Epidermal melanocyte (primary cell): ENCODE results near the gene GNPTAB.
"Not testable (repeated sequence)": the region's sequence is repeated elsewhere in the genome, so short reads cannot be mapped to it uniquely, and the experiment has no call there.

ENCODE experiments used
- DNase-seq: peaks from one replicate; pipeline ENCODE4 v3.0.0; 2011; ENCODE audit warnings: low spot score; ENCODE audit not compliant: insufficient read length

Gene GNPTAB

DNA sequence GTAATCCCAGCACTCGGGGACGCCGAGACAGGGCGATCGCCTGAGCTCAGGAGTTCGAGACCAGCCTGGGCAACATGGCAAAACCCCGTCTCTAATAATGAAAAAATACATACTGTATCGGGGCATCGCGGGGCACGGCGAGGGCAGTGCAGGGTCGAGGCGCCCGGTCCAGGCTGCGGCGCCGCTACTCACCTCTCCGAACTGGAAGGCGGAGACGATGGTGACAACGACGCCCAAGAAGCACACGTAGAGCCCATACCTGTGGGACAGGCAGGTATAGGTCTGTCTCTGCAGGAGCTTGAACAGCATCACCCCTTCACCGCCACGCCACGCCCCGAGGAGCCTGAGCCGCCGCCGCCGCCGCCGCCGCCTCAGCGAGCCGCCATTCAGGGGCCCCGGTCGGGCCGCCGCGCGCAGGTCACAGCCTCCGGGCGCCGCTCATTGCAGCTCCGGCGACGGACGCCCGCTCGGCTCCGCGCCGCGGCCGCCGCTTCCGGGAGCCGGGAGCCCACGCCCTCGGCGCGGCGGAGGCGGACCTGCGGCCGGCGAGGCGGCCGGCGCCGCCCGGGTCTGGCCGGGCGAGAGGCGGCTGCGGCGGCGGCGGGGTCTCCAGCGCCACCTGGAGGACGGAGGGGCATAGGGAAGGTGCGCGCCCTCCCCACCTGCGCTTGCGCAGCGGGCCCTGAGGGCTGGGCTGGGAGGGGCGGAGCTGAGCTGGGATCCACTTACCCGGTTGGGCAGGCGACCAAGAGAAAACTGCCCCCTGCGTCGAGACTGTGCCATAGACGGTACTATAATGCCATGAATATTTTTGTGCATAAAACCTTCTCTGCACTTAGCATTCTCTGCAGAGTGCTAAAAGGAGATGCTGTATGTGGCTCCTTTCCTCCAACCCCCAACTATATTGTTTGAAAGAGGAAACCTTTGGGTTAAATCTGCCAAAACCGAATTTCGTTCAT, at the start of gene GNPTAB:
GNPTAB (minus strand) TSS at position 593 of the 959 bp plus-strand sequence; CDS start at position 309, 284 bp downstream.
- peak; percentile 91 for DNase-seq

DNA sequence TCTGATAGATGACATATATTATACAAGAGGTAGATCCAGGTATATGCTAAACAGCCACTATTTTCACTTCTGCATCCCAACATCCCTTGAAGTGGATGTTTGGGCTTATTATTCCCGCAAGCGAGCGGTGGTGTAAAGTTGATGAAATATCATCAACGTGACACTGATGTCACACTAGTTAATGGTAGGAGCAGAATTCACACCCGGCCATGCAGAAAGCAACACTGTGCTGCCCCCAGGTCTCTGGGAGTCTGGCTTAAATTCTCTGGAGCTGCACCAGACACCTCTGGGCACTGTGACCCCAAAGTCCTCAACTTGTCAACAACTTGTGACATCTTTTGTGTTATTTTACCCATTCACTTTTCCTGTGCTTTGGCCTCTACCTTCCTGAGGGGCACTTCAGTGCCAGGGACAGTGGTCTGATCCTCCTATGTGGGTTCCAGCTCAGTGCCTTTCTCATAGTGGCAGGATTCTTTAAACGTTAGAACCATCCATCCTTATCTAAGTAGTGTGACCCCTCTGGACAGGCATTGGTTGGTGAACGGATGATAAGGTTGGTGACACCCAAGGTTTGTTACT, 47.6 kb upstream of the GNPTAB start:
- DNase-seq, result no peak

DNA sequence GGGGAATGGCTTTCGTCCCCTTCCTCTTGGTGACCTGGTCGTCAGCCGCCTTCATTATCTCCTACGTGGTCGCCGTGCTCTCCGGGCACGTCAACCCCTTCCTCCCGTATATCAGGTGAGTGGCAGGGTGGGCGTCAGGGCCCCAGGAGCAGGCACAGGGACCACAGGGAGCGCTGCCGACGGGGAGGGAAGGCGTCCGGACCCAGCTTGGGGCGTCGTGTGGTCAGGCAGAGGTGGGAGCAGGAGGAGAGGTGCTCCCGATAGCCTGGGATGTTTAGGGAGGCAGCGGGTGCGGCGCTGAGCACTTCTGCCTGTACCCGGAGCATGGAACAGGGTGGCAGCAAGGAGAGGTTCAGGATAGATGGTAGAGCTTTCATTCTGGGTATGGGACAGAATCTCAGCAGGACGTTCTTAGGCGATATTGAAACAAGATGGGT, 47.1 kb upstream of the GNPTAB start:
- DNase-seq, result no peak

DNA sequence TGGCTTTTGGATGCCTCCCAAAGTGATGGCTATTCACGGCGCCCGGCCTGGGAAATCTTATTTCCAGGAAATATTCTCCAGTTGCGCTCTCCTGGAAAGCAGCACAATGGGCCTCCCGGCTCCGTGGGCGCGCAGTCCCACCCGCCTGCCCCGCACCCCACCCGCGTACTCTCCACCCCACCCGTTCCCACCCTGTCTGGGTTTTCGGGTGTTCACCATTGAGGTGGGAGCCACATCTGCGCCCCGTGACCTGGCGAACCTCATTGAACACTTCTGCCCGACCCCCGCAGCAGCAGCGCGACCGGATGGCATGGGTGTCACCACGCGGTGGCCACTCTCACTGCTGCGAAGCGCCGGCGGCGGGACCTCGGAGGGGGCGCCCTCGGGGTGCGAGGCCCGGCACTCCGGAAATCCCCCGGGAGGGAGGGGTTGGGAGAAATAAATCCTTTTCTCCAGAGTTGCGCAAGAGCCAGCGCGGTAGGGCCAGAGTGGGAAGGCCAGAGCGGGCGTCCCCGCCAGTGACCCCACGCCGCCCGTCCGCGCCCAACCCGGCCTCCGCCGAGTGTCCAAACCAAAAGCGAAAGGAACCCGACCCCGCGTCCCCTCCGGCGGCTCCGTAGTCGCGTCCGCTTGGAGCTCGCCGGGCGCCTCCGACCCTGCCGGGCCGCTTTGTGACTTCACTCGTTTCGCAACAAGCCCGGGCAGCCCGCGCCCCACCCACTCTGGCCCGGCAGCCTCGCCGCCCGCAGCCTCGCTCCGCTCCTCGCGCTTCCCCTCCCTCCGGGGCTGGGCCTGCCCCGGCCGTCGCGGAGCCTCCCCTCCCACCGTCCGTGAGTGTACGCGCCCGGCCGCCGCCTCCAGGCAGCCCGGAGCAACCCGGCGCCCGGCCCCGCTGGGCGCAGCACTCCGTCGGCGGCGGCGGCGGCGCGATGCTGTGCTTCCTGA, 46.4 kb upstream of the GNPTAB start, which contains the start of gene DRAM1:
DRAM1 (plus strand) TSS at position 720 of the 945 bp plus-strand sequence; CDS start at position 930, 210 bp downstream.
- peak; percentile 70 for DNase-seq

DNA sequence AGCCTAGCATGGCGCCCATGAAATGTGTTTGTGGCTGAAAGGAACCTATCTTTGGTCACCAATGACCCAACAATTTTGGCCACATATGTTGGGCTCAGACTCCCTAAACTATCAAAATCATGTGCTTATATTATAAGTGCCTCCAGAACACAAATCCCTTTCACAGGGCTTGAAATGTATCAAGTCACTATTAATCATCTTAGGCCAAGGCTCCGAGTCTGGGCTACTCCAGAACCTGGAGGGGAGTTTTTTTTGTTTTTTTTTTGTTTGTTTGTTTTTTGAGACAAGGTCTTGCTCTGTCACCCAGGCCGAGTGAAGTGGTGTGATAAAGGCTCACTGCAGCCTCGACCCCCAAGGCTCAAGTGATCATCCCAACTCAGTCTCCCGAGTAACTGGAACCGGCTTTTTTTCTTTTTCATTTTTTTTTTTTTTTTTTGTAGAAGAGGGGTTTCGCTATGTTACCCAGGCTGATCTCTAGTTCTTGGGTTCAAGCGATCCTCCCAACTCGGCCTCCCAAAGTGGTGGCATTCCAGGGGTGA, 45.6 kb upstream of the GNPTAB start:
- no peak for DNase-seq

DNA sequence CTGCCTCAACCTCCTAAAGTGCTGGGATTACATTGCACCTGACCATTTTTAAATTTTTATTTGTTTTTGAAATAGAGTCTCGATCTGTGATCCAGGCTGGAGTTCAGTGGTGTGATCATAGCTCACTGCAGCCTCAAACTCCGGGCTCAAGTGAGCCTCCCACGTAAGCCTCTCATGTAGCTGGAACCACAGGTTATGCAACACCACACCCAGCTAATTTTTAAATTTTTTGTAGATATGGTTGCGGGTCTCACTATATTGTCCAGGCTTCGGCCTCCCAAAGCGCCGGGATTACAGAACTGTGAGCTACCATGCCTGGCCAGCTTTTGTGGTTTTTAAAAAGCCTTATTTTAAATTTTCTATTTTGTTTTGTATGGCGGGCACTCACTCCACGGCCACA, 44.4 kb upstream of the GNPTAB start:
- no peak for DNase-seq

DNA sequence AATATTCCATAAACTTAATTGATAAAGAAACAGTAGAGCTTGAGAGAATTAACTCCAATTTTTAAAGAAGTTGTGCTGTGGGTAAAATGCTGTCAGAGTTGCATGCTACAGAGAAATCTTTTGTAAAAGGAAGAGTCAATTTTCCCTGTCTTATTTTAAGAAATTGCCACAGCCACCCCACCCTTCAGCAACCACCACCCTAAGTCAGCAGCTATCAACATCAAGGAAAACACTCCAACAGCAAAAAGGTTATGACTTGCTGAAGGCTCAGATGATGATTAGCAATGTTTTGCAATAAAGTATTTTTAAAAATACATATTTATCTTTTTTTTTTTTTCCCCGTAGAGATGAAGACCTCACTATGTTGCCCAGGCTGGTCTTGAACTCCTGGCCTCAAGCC, 40.2 kb upstream of the GNPTAB start:
- no peak for DNase-seq

DNA sequence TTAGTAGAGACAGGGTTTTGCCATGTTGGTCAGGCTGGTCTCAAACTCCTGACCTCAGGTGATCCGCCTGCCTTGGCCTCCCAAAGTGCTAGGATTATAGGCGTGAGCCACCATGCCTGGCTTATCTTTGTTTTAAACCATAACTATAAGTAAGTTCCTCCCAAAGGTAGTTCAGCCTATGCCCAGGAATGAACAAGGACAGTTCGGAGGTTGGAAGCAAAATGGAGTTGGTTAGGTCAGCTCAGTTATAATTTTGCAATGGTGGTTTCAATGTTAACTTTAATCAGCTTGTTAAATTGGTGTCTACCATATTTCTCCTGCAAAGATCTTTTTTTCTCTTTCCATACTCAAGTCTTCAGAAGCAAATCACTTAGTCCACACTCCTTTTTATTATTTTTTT, 36.9 kb upstream of the GNPTAB start:
- DNase-seq, result not testable (repeated sequence)

DNA sequence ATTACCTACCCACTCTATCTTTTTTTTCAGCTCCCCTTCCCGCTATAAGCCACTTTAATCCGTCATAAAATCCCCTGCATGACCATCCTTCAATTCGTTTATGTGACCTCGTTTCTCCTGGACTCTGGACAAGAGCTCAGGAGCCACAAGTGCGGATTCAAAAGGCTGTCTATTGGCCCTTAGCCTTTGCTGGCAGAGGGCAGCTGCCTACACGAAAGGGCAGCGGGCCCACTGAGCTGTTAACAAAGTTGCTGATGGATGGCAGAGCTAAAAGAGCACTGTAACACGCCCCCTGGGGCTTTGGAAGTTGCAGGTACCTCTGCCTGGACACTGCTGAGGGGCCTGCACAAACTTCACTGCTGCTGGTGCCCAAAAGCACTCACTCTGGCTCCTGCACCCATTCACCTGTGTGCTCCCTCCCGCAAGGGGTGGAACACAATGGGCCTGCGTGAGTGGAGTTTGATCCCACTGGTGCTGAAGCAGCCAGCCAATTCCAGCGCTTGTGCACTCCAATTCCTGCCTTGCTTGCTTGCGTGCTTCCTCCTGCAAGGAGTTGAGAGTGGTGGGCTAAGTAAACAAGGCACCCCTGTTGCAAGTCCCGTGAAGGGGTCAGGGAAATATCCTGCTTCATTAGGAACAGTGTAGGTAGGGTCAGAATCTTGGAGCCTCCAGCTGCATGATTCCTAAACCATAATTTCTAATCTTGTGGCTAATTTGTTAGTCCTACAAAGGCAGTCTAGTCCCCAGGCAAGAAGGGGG, 36.0 kb upstream of the GNPTAB start:
- no peak for DNase-seq

DNA sequence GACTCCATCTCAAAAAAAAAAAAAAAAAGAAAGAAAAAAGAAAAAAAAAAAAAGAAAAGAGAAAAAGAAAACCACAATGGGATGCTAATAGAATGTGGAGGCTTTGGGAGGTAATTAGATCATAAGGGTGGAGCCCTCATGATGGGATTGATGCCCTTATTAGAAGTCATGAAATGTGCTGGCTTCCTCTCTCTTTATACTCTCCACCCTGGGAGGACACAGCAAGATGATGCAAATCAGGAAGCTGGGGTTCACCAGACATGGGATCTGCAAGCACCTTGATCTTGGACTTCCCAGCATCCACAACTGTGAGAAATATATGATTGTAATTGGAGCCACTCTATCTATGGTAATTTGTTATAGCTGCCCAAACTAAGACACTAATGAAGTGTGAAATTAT, 33.2 kb upstream of the GNPTAB start:
- DNase-seq, result no peak

DNA sequence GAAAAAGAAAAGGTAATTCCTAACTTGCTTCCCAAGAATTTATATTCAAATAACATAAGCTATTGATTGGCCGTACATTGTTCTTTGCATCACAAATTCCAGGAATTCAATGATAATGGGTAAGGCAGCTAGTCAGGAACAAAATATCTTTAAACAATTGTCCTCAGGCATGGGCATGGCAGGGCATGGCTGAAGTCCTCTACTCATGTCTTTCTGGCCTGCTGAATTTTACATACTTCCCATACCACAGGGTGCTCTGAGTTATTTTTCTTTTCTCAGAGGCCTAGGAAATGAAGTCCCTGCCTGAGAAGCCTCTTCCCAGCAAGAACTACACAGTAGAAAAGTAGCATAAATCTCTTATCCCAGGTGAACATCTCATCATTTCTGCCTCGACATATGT, 31.5 kb upstream of the GNPTAB start:
- DNase-seq, result no peak

DNA sequence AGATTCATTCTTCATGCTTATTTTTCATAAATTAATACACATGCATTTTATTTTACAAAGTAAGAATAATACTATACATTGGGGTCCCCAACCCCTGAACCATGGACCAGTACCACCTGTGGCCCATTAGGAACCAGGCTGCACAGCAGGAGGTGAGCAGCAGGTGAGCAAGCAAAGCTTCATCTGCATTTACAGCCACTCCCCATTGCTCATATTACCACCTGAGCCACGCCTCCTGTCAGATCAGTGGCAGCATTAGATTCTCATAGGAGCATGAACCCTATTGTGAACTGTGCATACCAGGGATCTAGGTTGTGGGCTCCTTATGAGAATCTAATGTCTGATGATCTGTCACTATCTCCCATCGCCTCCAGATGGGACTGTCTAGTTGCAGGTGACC, 30.9 kb upstream of the GNPTAB start:
- not testable (repeated sequence) for DNase-seq

DNA sequence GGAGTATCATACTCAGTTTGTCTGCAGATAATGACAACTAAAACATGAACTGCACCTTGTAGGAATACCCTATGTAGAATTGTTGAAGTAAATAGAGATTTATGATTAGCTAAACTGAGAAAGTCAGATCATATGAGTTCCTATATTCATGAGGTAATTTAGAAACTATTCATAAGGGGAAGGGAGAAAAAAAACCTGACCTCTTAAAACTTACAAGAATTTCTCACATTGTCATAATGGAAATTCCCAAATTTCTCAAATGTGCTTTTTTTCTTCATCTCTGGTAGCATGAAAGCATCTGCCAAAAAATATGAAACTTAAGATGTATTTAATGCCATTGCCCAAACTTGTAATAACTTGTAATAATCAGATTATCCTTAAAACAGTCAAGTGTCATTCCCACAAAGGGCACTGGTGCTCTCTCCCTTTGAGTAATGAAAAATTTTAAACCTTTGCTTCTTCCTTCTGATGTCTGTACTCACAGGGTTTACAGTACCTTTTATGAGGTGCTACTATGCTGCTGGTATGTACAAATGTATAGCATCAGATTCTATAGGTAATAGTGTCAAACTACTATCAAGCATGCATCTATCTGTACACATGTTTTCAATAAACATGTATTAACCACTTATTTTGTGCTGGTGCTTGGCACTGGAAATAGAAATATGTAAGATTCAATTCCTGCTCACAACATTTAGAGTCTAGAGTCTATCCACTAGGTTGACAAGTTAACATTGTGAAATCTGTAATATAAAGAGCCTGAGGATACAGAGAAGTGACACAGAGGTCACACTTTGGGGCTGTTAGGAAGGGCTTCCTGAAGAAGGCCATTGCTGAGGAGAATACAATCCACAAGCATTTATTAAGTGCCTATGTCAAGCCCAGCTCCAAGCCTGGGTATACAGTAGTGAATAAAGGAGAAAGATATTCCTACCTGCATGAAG, 29.2 kb upstream of the GNPTAB start:
- DNase-seq, result no peak

DNA sequence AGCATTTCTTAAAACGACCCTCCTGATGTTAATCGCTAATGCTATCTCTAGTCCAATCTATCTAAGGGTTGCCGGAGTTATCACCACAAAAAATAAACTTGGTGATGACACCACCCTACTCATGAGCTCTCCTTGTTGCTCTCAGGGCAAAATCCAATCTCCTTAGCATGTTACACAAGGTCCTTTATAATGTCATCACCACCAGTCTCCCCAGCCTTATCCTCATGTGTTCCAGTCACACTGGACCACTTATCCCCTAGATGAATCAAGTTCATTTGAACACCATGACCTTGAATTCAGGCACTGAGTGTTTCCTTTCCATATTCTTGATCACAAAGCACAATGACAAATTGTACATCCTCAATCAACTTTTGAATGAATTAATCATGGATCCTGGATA, 27.6 kb upstream of the GNPTAB start:
- DNase-seq, result no peak

DNA sequence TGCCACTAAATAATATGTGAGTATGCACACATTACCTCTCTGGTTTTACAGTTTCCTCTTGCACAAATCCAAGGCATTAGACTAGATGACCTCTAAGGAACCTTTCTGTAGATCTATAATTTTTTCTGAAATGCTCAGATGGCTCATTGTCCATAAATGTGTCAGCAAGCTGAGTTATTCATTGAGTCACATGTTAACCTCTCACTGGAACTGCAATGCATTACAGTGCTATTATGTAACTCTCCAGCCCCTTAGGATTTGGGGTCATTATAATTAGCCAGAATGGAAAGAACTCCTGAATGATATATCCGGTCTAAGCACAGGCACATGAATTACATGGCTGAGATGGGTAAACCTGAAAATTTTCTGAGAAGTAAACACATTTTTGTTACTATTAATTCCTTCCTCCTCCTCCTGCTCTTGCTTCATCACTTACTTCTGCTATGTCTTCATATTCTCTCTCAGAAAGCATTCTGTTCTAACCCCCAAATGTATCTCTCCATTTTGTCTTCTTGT, 26.3 kb upstream of the GNPTAB start:
- peak; percentile 25 for DNase-seq

DNA sequence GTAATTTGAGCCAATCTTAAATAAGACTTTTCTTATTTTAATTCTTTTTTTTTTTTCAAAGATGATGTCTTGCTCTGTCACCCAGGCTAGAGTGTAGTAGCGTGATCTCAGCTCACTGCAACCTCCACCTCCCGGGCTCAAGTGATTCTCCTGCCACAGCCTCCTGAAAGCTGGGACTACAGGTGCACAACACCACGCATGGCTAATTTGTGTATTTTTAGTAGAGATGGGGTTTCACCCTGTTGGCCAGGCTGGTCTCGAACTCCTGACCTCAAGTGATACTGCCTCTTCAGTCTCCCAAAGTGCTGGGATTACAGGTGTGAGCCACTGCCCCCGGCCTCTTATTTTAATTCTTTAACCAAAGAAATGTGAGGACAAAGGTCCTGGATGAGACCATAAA, 25.9 kb upstream of the GNPTAB start:
- DNase-seq, result not testable (repeated sequence)

DNA sequence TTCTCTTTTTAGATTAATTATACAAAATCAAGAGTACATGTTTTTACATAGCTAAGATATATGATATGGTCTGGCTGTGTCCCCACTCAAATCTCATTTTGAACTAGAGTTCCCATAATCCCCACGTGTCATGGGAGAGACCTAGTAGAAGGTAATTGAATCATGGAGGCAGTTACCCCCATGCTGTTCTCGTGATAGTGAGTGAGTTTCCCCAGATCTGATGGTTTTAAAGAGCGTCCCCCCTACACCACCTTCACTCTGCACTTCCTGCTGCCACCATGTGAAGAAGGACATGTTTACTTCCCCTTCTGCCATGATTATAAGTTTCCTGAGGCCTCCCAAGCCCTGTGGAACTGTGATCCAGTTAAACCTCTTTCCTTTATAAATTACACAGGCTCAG, 25.2 kb upstream of the GNPTAB start:
- DNase-seq, result no peak

DNA sequence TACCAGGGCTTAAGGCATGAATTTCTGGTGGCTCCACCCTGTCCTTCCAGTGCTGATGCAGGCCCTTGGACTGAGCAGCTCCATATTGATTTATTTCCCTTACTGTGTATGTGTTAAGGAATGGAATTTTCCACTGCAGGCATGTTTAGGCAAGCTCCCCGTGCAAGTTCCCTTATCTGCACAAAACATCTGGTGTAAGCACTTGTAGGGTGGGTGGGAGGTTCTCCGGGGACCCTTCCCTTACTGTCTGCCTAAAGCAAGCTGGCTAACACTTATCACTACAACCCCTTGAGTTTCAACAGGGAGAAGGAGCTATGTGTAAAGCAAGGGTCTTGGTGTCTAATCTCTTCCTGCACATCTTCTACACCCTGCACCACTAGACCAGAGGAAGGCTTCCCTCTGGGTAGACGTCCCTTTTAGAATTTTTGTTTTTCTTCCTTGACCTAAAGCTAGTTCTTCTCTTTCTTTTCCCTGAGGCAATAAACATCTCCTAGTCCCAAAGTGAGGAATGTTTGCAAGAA, 24.7 kb upstream of the GNPTAB start:
- no peak for DNase-seq

DNA sequence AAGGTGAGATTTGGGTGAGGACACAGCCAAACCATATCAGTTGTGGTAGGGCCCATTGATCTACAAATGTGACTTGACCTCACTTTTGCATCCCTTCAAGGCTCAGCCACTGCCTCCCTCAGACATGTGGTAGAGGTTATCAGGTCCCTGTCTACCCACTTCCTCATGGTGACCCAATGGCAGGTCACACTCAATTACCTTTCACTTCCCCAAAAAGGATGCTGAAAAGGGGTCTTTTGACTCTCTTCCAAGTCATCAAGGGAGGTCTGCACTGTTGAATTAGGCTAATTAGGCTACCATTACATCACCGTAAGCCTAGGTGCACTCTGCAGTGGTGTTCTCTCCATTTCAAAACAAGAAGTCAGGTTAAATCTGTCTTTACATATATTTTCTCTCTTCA, 24.0 kb upstream of the GNPTAB start:
- DNase-seq, result no peak
